ENCODE results near the gene SND1.

SND1 gene

GRCh38 chr7:127653396-127653795, 1.4 kb downstream of the SND1 start:
- no peak for TF ChIP-seq ARNTL (CRISPR knock-in tag; IDR thresholded peaks at IDR 0.05; ENCODE audit: borderline replicate concordance, low read depth)
- TF ChIP-seq ZFP30 (CRISPR knock-in tag; IDR thresholded peaks at IDR 0.05) = no peak
- no peak for TF ChIP-seq CSRNP3 (CRISPR knock-in tag; IDR thresholded peaks at IDR 0.05)

DNA sequence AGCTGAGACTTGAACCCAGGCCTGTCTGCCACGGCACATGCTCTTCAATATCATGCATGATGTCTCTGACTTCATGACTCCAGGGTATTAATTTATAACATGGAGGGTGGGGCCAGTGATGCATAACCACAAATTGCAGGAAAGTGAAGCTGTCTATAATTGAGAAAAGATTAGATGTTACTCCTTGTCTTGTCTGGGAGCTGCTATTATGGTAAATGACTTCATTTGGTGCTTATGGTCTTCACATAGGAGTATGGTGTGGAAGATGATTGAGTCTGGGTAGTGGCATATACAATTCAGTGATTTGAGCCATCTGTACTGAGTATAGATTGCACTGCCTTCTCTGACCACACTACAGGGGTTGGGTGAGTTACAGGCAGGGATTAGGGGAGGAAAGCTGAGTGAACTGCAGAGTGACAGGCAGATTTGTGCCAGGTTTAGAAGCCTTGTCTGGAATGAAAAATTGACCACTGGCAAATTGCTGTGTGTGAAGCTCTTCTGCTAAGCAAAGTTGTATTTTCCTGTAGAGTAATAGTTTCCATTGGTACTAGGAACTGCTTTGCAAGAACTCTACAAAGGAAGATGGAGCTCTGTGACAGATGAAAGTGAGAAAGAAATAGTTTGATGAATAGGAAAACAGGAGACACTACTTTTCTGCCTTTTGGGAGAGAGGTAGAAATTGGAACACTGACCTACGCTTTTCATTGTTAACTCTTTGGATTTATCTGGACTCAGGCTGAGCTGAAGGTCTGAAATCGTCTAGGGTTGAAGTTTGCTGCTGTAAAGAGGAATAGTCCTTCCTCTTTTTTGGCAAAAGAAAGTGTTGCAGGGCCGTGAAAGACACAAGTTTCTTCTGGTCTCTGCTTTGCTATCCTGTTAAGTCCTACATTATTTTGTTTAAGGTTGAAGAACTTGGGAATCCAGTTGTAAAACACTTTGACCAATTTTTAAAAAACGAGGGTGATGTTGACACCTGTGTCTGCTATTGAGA, 2.7 kb downstream of the SND1 start:
- ATAC-seq = no peak
- no peak for TF ChIP-seq SNAI2 (CRISPR knock-in tag; IDR thresholded peaks at IDR 0.05)
- TF ChIP-seq ZNF8 (CRISPR knock-in tag; IDR thresholded peaks at IDR 0.05) = no peak
- TF ChIP-seq RARB (CRISPR knock-in tag; IDR thresholded peaks at IDR 0.05) = no peak
- TF ChIP-seq CSDC2 (CRISPR knock-in tag; IDR thresholded peaks at IDR 0.05) = no peak
- TF ChIP-seq CSRNP3 (CRISPR knock-in tag; IDR thresholded peaks at IDR 0.05) = no peak
- TF ChIP-seq BACH2 (CRISPR knock-in tag; IDR thresholded peaks at IDR 0.05; ENCODE audit: borderline replicate concordance) = no peak
- no peak for TF ChIP-seq POU6F1 (CRISPR knock-in tag; IDR thresholded peaks at IDR 0.05; ENCODE audit: borderline replicate concordance, low read depth)
- TF ChIP-seq, protein P1, sequence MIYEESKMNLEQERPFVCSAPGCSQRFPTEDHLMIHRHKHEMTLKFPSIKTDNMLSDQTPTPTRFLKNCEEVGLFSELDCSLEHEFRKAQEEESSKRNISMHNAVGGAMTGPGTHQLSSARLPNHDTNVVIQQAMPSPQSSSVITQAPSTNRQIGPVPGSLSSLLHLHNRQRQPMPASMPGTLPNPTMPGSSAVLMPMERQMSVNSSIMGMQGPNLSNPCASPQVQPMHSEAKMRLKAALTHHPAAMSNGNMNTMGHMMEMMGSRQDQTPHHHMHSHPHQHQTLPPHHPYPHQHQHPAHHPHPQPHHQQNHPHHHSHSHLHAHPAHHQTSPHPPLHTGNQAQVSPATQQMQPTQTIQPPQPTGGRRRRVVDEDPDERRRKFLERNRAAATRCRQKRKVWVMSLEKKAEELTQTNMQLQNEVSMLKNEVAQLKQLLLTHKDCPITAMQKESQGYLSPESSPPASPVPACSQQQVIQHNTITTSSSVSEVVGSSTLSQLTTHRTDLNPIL (CRISPR knock-in tag; IDR thresholded peaks at IDR 0.05; ENCODE audit: low read depth) = no peak

More at GRCh38 chr7:127653396-127653795, 1.4 kb downstream of the SND1 start:
- ATAC-seq = no peak

DNA sequence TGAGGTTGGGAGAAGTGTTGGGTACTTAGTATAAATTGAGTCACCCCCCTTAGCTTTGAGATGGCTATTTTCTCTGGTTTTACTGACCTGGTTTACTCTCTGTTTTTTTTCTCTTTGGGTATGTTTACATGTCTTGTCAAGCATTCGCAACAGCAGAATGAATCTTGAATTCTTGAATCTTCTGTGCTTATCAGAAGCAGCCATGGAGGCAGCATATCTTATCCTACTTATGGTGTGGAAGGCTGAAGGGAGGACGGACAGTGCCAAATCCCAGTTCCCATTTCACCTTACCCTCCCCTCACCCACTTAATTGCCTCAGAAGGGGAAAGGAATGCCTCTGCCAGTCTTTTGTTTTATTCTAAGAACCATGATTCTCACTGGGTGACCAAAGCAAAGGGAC, 3.7 kb downstream of the SND1 start:
- TF ChIP-seq CSDC2 (CRISPR knock-in tag; IDR thresholded peaks at IDR 0.05) (no peak), ZNF565 (CRISPR knock-in tag; conservative IDR thresholded peaks at IDR 0.05; ENCODE audit: low read depth) (no peak), ESRRG (CRISPR knock-in tag; IDR thresholded peaks at IDR 0.05) (no peak), SNAI2 (CRISPR knock-in tag; IDR thresholded peaks at IDR 0.05) (no peak), GLIS3 (CRISPR knock-in tag; IDR thresholded peaks at IDR 0.05) (no peak), TOX (CRISPR knock-in tag; IDR thresholded peaks at IDR 0.05; ENCODE audit: borderline replicate concordance) (no peak), TCF4 (CRISPR knock-in tag; IDR thresholded peaks at IDR 0.05; ENCODE audit: borderline replicate concordance) (no peak), BACH2 (CRISPR knock-in tag; IDR thresholded peaks at IDR 0.05; ENCODE audit: borderline replicate concordance) (no peak), RARB (CRISPR knock-in tag; IDR thresholded peaks at IDR 0.05) (no peak), ARNTL (CRISPR knock-in tag; IDR thresholded peaks at IDR 0.05; ENCODE audit: borderline replicate concordance, low read depth) (no peak)
- ATAC-seq = no peak

GRCh38 chr7:127657500-127657899, 5.5 kb downstream of the SND1 start:
- no peak for ATAC-seq
- no peak for TF ChIP-seq ZFP3 (CRISPR knock-in tag; IDR thresholded peaks at IDR 0.05)
- no peak for TF ChIP-seq CSDC2 (CRISPR knock-in tag; IDR thresholded peaks at IDR 0.05)
- no peak for TF ChIP-seq GLIS3 (CRISPR knock-in tag; IDR thresholded peaks at IDR 0.05)
- TF ChIP-seq OSR1 (CRISPR knock-in tag; IDR thresholded peaks at IDR 0.05) = no peak

DNA sequence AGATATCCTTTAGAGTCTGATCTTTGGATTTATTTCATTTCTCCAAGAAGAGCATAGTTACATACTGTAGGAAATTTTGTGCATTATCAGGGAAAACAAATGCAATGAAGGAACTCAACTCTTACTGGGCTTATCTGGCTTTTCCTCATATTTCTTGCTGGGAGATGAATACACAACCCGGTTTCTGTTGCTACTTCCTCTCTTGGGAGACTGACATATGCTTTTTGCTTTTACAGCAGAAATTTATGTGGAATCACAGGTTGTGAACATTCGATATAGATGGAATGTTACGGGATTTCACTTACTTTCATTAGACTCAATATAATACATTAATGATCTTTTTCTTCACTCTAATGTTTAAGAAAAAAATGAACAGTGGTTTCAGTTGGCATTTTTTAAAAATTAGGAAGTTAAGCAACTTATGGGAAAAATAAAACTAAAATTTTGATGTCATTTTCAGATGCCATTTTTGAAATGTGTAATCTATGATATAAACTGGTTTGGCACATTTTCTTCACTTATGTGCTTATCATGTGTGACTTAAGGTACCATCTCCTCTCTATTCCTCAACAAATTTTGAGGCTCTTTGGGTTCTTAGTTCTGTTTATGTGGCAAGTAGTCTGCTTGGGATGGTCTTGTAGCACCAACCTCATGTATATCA, 7.1 kb downstream of the SND1 start:
- TF ChIP-seq GLIS3 (CRISPR knock-in tag; IDR thresholded peaks at IDR 0.05) = no peak

More for the DNA sequence above, 7.1 kb downstream of the SND1 start:
- no peak for ATAC-seq
